ENCODE measurements around the gene RBM23. TPM values are rescaled to one million over a fixed set of nuclear protein-coding genes. Genes with fewer than 3 reads are reported as not detected.
"Not testable (repeated sequence)": the region's sequence is repeated elsewhere in the genome, so short reads cannot be mapped to it uniquely, and the experiment has no call there.

Gene RBM23
- total and polyA plus RNA-seq, 2 of the 8 experiments (the other 6 are each of a cell fraction or from before 2014, with no cell fraction given) = 41.2 to 43.3 TPM

- not testable (repeated sequence) for DNase-seq (ENCODE audit: low read depth in 1 of 2, low spot score in 2 of 2); H2BK120ac ChIP-seq (replicated peaks; ENCODE audit: low read depth, low read length); H3K56ac ChIP-seq (replicated peaks; ENCODE audit: insufficient read length, low read depth, low read length); H3K9me3 ChIP-seq (ENCODE audit: insufficient read depth in 2 of 2, low read depth in 1 of 2, low read length in 1 of 2); H3K27me3 ChIP-seq (replicated peaks in 1 of 4; ENCODE audit: control insufficient read depth in 3 of 4, extremely low read depth in 1 of 4, insufficient read depth in 3 of 4, low read length in 3 of 4); H2BK5ac ChIP-seq (ENCODE audit: low read depth, low read length); H2AFZ ChIP-seq (ENCODE audit: low read length); H3K4me1 ChIP-seq (replicated peaks in 1 of 4; ENCODE audit: control insufficient read depth in 3 of 4, insufficient read depth in 4 of 4, low read length in 3 of 4); H4K91ac ChIP-seq (replicated peaks; ENCODE audit: insufficient read length, low read length); H4K20me1 ChIP-seq (replicated peaks in 1 of 2; ENCODE audit: control insufficient read depth in 1 of 2, insufficient read depth in 2 of 2, low read length in 2 of 2); H2BK15ac ChIP-seq (ENCODE audit: low read length); H3K79me1 ChIP-seq (ENCODE audit: low read depth, low read length); H2AK5ac ChIP-seq (ENCODE audit: low read depth, low read length); H4K8ac ChIP-seq (ENCODE audit: extremely low read depth, insufficient read depth, low read length); H3K9ac ChIP-seq (replicated peaks in 1 of 4; ENCODE audit: extremely low read depth in 1 of 4, low read depth in 3 of 4, low read length in 3 of 4); H3K79me2 ChIP-seq (ENCODE audit: control insufficient read depth in 1 of 2, insufficient read depth in 2 of 2, low read length in 2 of 2); H3K23ac ChIP-seq (ENCODE audit: insufficient read length); H3K18ac ChIP-seq (ENCODE audit: extremely low read depth, low read length); FAIRE-seq; H4K5ac ChIP-seq (ENCODE audit: insufficient read length, low read depth, low read length); H3K36me3 ChIP-seq (ENCODE audit: control insufficient read depth in 2 of 4, insufficient read depth in 4 of 4, low read length in 3 of 4); H2BK12ac ChIP-seq (ENCODE audit: low read depth, low read length); H3K14ac ChIP-seq (ENCODE audit: insufficient read length); H3K4me2 ChIP-seq (ENCODE audit: insufficient read depth in 1 of 2, low read depth in 2 of 2, low read length in 2 of 2); H3K27ac ChIP-seq (ENCODE audit: low read depth, low read length); H3K4me3 ChIP-seq (ENCODE audit: extremely low read depth in 1 of 4, insufficient read depth in 2 of 4, low read depth in 3 of 4, low read length in 4 of 4); H3K4ac ChIP-seq (replicated peaks; ENCODE audit: insufficient read length, low read depth, low read length); H2BK20ac ChIP-seq (ENCODE audit: low read length); H3K23me2 ChIP-seq (ENCODE audit: low read depth, low read length)
- ChIA-PET CTCF (ENCODE audit: partially characterized antibody) (interaction anchor here (0.8 to 2.5 kb wide), 5 partner anchors 11 to 396 kb away, joined by 3 to 13 read pairs (median 3); no protein-coding TSS in a partner anchor), POLR2A (ENCODE audit: partially characterized antibody) (interaction anchor here (1.4 to 9.7 kb wide), 3 partner anchors 9 to 95 kb away, joined by 3 to 118 read pairs (median 4); partner anchors contain the start of genes AJUBA and HAUS4)
- WGBS, 2 experiments (ENCODE audit: extremely low coverage in 1 of 2, insufficient coverage in 1 of 2, insufficient read length in 1 of 2, insufficient replicate concordance in 2 of 2, low coverage in 1 of 2, low lambda C conversion rate in 2 of 2, missing lambda C conversion rate in 1 of 2) = 79% methylated on average over 13 of the region's 15 CpGs; no CpG with 5 or more reads in 1 of the 2 experiments
- TF ChIP-seq POLR2A (IDR thresholded peaks at IDR 0.05; ENCODE audit: control extremely low read depth in 1 of 2, low read depth in 2 of 2, low read length in 2 of 2) = 0 out of 3 replicates have a peak, but pooled peaks of 1 of the 2 experiments have one; percentile 11
Measured at GRCh38 chr14:22965916-22966782, 47.2 kb upstream of the RBM23 start.
